ENCODE results near the gene TMEM150A.
"Not testable (repeated sequence)": the region's sequence is repeated elsewhere in the genome, so short reads cannot be mapped to it uniquely, and the experiment has no call there.

DNA sequence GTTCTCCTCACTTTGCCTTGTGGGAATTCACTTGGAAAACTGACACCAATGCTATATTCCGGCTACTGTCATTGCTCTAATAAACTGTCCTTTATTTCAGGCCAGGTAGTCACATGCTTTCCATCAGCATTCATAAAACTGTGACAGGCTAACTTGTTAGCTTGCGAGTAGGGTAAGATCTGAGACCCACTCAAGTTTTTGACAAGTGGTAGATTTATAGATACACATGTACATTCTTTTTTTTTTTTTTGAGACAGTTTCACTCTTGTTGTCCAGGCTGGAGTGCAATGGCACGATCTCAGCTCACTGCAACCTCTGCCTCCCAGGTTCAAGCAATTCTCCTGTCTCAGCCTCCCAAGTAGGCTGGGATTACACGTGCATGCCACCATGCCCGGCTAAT is 15.2 kb upstream of the TMEM150A start:
- not testable (repeated sequence) for TF ChIP-seq CTCF (IDR thresholded peaks at IDR 0.05; ENCODE audit: low read depth, low read length, poor library complexity, severe bottlenecking); EZH2phosphoT487 (IDR thresholded peaks at IDR 0.05; ENCODE audit: borderline replicate concordance, low read length)

Data from DOHH2 (cell line).